ENCODE data around the gene ZDHHC12. TPM values are rescaled to one million over a fixed set of nuclear protein-coding genes. Genes with fewer than 3 reads are reported as not detected.
A peak's percentile ranks its signal among the peaks of the same experiment; 100 is the strongest.

ZDHHC12 gene
- total and polyA plus RNA-seq, 2 of the 13 experiments (the other 11 are each of a cell fraction or from before 2014, with no cell fraction given), result 25.4 to 28.0 TPM

DNA sequence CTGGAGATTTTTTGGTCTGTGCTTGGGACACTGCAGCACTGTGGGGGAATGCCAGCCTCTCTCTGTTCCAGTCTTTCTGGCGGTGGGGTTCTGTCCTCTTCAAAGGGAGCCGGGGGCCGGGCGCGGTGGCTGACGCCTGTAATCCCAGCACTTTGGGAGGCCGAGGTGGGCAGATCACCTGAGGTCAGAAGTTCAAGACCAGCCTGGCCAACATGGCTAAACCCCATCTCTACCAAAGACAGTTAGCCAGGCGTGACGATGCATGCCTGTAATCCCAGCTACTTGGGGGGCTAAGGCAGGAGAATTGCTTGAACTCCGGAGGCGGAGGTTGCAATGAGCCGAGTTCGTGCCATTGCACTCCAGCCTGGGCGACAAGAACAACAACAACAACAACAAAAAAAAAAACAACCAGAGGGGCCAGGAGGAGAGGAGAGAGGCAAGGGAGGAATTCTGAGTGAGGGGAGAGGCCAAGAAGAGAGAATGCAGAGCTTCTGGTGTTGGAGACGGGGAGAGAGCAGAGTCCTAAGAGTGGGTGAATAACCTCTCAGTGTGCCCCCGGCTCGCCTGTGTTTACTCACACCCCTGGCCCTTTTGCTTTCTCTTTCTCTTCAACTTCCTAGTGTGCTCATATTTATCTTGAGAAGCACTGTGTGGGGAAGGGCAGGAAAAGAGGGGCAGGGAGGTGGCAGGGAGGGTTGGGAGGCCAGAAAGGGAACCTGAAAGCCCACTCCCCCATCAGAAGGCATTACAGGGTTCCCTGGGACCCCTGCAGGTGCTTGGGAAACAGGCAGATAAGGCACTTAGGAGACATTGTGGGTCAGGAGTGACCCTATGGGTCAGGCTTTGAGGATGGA, 38.1 kb downstream of the ZDHHC12 start (continued):
- TF ChIP-seq, protein P1, sequence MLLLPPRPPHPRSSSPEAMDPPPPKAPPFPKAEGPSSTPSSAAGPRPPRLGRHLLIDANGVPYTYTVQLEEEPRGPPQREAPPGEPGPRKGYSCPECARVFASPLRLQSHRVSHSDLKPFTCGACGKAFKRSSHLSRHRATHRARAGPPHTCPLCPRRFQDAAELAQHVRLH (CRISPR knock-in tag; IDR thresholded peaks at IDR 0.05; ENCODE audit: borderline replicate concordance, low read depth), result no peak
- TF ChIP-seq, protein P2, sequence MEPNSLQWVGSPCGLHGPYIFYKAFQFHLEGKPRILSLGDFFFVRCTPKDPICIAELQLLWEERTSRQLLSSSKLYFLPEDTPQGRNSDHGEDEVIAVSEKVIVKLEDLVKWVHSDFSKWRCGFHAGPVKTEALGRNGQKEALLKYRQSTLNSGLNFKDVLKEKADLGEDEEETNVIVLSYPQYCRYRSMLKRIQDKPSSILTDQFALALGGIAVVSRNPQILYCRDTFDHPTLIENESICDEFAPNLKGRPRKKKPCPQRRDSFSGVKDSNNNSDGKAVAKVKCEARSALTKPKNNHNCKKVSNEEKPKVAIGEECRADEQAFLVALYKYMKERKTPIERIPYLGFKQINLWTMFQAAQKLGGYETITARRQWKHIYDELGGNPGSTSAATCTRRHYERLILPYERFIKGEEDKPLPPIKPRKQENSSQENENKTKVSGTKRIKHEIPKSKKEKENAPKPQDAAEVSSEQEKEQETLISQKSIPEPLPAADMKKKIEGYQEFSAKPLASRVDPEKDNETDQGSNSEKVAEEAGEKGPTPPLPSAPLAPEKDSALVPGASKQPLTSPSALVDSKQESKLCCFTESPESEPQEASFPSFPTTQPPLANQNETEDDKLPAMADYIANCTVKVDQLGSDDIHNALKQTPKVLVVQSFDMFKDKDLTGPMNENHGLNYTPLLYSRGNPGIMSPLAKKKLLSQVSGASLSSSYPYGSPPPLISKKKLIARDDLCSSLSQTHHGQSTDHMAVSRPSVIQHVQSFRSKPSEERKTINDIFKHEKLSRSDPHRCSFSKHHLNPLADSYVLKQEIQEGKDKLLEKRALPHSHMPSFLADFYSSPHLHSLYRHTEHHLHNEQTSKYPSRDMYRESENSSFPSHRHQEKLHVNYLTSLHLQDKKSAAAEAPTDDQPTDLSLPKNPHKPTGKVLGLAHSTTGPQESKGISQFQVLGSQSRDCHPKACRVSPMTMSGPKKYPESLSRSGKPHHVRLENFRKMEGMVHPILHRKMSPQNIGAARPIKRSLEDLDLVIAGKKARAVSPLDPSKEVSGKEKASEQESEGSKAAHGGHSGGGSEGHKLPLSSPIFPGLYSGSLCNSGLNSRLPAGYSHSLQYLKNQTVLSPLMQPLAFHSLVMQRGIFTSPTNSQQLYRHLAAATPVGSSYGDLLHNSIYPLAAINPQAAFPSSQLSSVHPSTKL (CRISPR knock-in tag; IDR thresholded peaks at IDR 0.05), result 0 out of 2 replicates have a peak, but pooled peaks have one; percentile 13
- TF ChIP-seq, protein P3, sequence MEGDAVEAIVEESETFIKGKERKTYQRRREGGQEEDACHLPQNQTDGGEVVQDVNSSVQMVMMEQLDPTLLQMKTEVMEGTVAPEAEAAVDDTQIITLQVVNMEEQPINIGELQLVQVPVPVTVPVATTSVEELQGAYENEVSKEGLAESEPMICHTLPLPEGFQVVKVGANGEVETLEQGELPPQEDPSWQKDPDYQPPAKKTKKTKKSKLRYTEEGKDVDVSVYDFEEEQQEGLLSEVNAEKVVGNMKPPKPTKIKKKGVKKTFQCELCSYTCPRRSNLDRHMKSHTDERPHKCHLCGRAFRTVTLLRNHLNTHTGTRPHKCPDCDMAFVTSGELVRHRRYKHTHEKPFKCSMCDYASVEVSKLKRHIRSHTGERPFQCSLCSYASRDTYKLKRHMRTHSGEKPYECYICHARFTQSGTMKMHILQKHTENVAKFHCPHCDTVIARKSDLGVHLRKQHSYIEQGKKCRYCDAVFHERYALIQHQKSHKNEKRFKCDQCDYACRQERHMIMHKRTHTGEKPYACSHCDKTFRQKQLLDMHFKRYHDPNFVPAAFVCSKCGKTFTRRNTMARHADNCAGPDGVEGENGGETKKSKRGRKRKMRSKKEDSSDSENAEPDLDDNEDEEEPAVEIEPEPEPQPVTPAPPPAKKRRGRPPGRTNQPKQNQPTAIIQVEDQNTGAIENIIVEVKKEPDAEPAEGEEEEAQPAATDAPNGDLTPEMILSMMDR (CRISPR knock-in tag; IDR thresholded peaks at IDR 0.05), result 0 out of 2 replicates have a peak, but pooled peaks have one; percentile 8
- TF ChIP-seq, protein P4, sequence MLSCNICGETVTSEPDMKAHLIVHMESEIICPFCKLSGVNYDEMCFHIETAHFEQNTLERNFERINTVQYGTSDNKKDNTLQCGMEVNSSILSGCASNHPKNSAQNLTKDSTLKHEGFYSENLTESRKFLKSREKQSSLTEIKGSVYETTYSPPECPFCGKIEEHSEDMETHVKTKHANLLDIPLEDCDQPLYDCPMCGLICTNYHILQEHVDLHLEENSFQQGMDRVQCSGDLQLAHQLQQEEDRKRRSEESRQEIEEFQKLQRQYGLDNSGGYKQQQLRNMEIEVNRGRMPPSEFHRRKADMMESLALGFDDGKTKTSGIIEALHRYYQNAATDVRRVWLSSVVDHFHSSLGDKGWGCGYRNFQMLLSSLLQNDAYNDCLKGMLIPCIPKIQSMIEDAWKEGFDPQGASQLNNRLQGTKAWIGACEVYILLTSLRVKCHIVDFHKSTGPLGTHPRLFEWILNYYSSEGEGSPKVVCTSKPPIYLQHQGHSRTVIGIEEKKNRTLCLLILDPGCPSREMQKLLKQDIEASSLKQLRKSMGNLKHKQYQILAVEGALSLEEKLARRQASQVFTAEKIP (CRISPR knock-in tag; IDR thresholded peaks at IDR 0.05; ENCODE audit: borderline replicate concordance), result no peak
- TF ChIP-seq, protein P5, sequence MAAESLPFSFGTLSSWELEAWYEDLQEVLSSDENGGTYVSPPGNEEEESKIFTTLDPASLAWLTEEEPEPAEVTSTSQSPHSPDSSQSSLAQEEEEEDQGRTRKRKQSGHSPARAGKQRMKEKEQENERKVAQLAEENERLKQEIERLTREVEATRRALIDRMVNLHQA (CRISPR knock-in tag; IDR thresholded peaks at IDR 0.05), result no peak
- TF ChIP-seq, protein P6, sequence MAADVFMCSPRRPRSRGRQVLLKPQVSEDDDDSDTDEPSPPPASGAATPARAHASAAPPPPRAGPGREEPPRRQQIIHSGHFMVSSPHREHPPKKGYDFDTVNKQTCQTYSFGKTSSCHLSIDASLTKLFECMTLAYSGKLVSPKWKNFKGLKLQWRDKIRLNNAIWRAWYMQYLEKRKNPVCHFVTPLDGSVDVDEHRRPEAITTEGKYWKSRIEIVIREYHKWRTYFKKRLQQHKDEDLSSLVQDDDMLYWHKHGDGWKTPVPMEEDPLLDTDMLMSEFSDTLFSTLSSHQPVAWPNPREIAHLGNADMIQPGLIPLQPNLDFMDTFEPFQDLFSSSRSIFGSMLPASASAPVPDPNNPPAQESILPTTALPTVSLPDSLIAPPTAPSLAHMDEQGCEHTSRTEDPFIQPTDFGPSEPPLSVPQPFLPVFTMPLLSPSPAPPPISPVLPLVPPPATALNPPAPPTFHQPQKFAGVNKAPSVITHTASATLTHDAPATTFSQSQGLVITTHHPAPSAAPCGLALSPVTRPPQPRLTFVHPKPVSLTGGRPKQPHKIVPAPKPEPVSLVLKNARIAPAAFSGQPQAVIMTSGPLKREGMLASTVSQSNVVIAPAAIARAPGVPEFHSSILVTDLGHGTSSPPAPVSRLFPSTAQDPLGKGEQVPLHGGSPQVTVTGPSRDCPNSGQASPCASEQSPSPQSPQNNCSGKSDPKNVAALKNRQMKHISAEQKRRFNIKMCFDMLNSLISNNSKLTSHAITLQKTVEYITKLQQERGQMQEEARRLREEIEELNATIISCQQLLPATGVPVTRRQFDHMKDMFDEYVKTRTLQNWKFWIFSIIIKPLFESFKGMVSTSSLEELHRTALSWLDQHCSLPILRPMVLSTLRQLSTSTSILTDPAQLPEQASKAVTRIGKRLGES (CRISPR knock-in tag; IDR thresholded peaks at IDR 0.05; ENCODE audit: borderline replicate concordance), result no peak
- no peak for TF ChIP-seq ZNF746 (CRISPR knock-in tag; IDR thresholded peaks at IDR 0.05)
- no peak for TF ChIP-seq ZBTB7B (CRISPR knock-in tag; IDR thresholded peaks at IDR 0.05)
- TF ChIP-seq MIER3 (CRISPR knock-in tag; IDR thresholded peaks at IDR 0.05; ENCODE audit: borderline replicate concordance), result no peak
- no peak for TF ChIP-seq CEBPG (CRISPR knock-in tag; IDR thresholded peaks at IDR 0.05)
- TF ChIP-seq ZNF563 (CRISPR knock-in tag; IDR thresholded peaks at IDR 0.05), result 0 out of 2 replicates have a peak, but pooled peaks have one; percentile 24
- TF ChIP-seq SATB2 (CRISPR knock-in tag; IDR thresholded peaks at IDR 0.05), result no peak
- no peak for TF ChIP-seq RBFOX2 (IDR thresholded peaks at IDR 0.05; ENCODE audit: low read depth, low read length)
- TF ChIP-seq ZNF136 (CRISPR knock-in tag; IDR thresholded peaks at IDR 0.05; ENCODE audit: low read depth), result no peak
- TF ChIP-seq, protein P7, sequence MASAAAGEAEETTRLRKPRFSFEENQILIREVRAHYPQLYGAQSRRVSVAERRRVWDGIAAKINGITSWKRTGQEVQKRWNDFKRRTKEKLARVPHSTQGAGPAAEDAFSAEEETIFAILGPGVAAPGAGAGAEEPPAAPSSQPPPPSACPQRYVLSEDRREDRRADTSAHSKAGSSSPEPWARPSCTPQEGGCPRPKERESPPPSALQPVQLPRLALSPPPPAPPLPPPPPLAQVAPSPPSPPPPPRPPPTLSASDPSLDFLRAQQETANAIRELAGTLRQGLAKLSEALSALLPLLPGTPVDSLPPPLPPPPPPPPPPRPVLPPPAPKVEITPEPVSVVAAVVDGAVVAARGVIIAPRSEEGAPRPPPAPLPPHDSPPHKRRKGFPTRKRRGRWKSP (CRISPR knock-in tag; IDR thresholded peaks at IDR 0.05), result no peak
- TF ChIP-seq ZNF143 (CRISPR knock-in tag; IDR thresholded peaks at IDR 0.05), result no peak

Data from HepG2 (cell line).